ENCODE results near the gene TMEM202.

DNA sequence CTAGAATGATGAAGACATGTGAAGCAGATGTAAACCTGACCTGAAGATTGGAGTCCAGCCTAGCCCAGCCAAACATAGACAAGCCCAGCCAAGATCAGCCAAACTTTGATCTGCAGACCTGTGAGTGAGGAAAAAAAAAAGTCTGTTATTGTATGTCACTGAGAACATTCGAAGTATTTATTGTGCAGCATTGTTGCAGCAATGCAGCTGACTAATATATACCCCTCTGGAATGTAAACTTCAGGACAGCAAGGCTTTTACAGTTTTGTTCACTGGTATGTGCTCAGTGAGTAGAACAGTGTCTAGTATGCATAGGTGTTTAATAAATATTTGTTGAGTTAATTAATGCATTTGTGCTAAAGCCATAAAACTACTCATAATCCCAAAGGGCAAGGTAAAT, 23.4 kb downstream of the TMEM202 start:
- TF ChIP-seq, protein P1, sequence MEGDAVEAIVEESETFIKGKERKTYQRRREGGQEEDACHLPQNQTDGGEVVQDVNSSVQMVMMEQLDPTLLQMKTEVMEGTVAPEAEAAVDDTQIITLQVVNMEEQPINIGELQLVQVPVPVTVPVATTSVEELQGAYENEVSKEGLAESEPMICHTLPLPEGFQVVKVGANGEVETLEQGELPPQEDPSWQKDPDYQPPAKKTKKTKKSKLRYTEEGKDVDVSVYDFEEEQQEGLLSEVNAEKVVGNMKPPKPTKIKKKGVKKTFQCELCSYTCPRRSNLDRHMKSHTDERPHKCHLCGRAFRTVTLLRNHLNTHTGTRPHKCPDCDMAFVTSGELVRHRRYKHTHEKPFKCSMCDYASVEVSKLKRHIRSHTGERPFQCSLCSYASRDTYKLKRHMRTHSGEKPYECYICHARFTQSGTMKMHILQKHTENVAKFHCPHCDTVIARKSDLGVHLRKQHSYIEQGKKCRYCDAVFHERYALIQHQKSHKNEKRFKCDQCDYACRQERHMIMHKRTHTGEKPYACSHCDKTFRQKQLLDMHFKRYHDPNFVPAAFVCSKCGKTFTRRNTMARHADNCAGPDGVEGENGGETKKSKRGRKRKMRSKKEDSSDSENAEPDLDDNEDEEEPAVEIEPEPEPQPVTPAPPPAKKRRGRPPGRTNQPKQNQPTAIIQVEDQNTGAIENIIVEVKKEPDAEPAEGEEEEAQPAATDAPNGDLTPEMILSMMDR (IDR thresholded peaks at IDR 0.05), result no peak
- no peak for TF ChIP-seq POLR2AphosphoS5 (IDR thresholded peaks at IDR 0.05; ENCODE audit: insufficient read depth in 1 of 2, low read depth in 1 of 2)
